Activated T-cell treated with anti-CD3 and anti-CD28 coated beads, Interleukin-2, amount 50 U/mL, for 48 hours (primary cell): ENCODE measurements around the gene CDC42EP4.

ENCODE experiments used
- DNase-seq, 2 experiments: peaks; one replicate each; pipeline ENCODE4 v3.0.0-alpha.2; 2020

Gene CDC42EP4

DNA sequence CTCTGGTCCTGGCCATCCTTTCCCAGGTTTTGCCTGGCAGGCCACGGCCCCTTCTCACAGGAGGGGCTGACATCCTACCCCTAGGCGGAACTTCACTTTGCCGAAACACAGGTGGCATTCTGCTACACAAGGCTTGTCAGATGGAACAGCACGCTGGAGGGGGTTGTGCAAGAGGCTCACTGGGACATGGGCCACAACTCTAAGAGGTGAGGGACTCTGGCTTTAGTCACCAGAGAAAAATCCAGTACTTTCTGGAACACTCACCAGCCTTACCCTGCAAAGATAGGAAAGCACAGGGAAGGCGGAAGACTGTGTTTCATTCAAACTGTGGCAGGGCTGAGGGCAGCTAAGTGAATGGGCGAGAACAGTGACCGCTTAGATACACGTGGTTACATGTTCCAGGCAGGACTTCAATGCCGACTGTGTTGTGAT, 18.3 kb downstream of the CDC42EP4 start:
- no peak for DNase-seq

- no peak for DNase-seq
Measured at GRCh38 chr17:73293031-73293430, 18.8 kb downstream of the CDC42EP4 start.

- no peak for DNase-seq
Measured at GRCh38 chr17:73292031-73292531, 19.7 kb downstream of the CDC42EP4 start.

DNA sequence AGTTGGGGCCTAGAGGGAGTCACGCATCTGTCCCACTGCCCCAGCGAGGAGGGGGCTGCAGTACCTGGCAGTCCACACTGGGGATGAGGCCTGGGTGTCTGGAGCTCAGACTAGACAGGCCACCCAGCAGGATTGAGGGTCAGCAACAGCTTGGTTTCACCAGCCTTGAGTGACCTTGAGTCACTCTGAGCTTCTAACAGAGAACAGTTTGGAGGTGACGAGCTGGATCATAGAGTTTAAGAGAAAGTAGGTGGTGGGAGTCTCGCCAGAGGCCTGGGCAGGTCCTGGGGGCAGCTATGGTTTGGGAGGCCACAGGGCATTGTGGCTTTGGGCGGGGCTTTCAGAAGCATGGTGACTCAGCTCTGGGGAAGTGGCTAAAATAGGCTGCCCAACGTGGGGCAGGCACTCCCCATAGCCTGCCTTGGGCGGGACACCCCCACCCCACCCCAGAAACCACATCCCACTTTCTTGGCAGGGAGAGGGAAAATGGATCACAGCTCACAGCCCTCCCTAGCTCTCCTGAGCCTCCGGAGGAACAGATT, 20.5 kb downstream of the CDC42EP4 start:
- no peak for DNase-seq

- no peak for DNase-seq
Measured at GRCh38 chr17:73290399-73291259, 21.2 kb downstream of the CDC42EP4 start.

DNA sequence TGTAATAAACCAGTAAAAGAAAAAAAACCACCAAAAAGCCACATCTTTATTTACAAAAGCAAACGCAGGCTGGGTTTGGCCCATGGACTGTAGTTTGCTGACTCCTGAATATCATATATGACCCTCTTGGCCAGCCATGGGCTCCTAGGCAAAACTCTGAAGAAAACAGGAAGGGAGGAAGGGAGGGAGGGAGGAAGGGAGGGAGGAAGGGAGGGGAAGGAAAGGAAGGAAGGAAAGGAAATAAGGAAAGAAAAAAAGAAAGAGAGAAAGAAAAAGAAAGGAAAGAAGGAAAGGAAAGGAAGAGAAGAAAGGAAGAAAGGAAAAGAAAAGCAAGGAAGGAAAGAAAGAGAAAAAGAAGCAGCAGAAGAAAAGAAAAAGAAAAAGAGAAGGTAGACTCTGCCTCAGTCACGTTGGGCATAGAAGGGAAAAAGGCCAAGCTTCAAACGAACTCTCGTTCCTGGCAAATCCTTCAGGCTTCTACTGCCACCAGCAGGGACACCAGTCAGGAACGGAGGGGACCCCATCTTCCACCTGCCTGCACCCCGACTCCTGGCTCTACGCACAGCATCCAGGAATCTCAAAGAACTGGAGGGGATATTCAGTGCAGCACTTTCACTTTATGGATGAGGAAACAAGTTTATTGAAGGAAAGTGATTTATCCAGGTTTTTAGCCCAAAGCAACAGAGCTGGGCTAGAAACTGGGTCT, 22.1 kb downstream of the CDC42EP4 start:
- no peak for DNase-seq

DNA sequence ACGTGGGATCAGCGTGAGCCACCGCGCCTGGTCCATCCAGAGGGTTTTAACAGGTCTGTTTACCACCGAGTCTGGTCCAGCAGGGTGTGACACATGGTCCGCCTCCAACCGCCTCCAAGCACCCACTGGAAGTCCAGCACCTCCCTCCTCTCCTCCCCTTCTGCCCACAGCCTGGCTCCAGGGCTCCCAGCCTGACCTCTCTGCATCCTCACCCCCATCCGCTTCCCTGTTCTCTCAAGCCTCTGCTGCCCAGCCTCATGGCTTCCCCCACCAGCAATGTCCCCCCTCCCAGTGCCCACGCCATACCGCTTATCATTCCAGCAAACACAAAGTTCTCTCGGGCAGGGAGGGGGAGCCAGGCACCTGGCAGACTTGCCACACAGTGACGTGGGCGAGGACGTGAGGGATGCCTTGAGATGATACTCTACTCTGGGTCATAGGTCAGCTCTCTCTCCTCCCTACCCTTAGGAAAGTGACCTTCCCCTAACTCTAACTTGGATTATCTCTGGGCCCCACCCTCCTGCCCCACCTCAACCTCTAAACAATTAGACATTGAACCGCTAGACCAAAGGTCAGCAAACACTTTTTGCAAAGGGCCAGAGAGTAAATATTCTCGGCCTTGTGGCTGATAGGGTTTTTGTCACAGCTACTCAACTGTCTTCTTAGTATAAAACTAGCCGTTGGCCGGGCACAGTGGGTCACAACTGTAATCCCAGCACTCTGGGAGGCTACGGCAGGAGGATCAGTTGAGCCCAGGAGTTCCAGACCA, 23.1 kb downstream of the CDC42EP4 start:
- no peak for DNase-seq

- no peak for DNase-seq
Measured at GRCh38 chr17:73286863-73287296, 24.9 kb downstream of the CDC42EP4 start.

- no peak for DNase-seq
Measured at GRCh38 chr17:73285916-73286862, 25.6 kb downstream of the CDC42EP4 start.

GRCh38 chr17:73285603-73285908, 26.2 kb downstream of the CDC42EP4 start:
- DNase-seq: no peak

DNA sequence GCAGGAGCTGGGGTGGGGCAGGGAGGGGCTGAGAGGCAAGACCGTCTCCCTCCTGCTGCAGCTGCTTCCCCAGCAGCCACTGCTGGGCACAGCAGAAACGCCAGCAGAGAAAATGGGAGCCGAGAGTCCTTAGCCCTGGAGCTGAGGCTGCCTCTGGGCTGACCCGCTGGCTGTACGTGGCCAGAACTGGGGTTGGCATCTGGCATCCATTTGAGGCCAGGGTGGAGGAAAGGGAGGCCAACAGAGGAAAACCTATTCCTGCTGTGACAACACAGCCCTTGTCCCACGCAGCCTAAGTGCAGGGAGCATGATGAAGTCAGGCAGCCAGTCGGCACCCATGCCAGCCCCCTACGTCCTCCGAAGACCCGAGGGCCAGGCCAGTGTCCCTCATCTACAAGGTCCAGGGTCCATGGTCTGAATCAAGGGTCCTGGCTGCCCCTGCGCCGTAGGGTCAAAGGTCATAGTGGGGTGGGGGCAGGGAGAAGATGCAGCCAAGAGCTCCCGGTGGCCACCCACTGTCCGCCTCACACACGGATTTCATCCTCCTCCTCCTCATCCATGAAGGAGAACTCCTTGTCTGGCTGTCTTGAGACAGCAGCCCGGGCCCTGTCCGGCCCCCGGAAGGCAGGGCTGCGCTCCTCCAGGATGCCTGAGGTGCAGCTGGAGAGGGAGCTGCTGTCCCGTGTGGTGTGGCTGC, 26.7 kb downstream of the CDC42EP4 start:
- no peak for DNase-seq

DNA sequence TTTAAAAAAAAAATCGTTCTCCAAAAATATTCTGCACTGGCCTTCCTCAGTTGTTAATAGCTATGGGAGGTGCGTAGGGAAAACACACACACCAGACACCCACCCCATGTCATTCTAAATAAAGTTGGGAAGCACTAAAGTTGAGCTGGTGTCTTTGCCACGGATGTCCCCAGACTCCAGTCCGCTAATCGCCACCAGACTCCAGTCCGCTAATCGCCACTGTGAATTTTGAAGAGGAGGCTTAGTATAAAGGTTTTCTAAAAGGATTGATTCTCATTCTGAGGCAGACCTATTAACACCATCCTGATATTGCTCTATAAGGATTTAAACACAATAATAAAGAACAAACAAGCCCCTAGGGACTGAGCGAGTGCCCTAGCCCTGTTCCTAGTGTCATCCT, 27.4 kb downstream of the CDC42EP4 start:
- no peak for DNase-seq

- no peak for DNase-seq
Measured at GRCh38 chr17:73283841-73284282, 27.9 kb downstream of the CDC42EP4 start.

DNA sequence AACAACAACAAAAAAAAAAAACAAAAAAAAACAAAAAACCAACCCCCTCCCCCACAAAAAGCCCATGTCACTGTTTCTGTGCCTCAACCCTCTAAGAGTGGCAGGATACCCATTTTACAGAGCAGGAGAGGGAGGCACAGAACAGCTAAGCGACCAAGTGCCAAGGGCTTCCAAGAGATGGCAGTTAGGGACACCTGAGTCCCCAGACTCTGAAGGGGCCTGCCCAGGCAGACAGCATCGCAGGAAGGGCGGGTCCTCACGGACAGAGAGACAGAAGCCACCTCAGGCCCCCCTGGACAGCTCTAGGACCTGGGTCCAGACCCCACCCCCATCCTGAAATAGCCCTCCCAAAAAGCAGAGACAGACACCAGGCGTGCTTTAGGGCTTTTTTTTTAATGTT, 28.6 kb downstream of the CDC42EP4 start:
- no peak for DNase-seq

GRCh38 chr17:73282629-73283028, 29.2 kb downstream of the CDC42EP4 start:
- DNase-seq: no peak

DNA sequence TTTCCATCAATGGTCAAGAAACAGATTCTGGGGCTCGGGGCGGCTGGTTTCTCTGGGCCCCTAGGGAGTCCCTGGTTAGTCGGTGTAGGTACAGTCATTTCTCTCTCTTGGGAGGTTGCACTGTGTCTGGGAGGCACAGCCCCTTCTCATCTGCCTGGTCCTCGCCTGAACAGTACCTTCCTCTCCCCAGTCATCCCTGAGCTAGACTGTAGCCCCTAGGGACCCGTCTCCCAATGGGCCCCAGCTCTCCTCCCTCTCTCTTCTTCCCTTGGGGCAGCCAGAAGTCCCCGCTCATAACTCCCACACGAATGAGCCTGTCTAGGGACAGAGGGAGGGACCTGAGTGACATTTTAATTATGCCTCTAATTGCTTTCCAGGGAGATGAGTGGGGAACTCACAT, 29.9 kb downstream of the CDC42EP4 start:
- no peak for DNase-seq

GRCh38 chr17:73280191-73280590, 31.6 kb downstream of the CDC42EP4 start:
- no peak for DNase-seq

GRCh38 chr17:73279704-73280103, 32.1 kb downstream of the CDC42EP4 start:
- DNase-seq: no peak

DNA sequence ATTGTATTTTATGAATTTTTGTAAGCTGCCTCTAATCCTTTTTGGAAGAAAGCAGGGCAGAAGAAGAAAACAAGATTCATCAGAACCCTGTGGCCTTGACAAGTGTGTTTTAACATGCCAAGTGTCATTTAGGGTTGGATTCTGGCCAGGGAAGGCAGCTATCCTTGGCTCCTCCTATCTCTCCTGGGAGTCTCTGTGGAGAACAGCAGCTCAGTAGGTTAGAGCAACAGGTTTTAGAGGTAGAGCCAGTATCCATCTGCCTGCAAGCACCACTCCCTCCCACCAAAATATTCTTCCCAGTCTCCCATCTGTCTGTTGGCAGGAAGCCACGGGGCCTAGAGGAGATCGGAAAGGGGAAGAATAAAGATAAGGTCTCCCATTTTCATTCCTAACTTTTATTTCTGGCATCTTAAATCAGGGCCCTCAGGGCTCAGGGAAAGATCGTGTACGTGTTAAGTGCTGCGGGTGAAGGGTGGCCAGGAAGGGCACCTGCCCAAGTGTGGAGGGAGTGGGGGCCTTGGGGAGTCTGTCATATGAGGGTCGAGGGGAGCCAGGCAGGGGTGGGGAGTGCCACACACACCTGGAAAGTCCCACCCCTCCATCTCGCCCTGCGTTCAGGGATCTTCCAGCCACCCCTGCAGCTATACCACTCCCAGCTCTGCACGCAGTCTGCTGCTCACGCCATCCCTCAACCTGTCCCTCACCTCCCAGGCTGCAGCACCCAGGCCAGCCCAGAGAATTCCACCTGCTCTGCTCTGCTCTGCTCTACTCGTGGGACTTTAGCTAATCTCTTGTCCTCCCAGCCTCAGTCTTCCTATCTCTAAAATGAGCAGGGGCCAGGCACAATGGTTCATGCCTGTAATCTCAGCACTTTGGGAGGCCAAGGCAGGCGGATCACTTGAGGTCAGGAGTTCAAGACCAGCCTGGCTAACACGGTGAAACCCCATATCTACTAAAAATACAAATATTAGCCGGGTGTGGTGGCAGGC, 33.0 kb downstream of the CDC42EP4 start:
- no peak for DNase-seq

GRCh38 chr17:73278049-73278464, 33.7 kb downstream of the CDC42EP4 start:
- no peak for DNase-seq
